NCI-H510A treated with DMSO at 0.1 percent for 48 hours (cell line): ENCODE data around the gene PEX10.
A peak's percentile ranks its signal among the peaks of the same experiment; 100 is the strongest.

Source experiments
- DNase-seq: peaks from one replicate; lab custom pipeline; 2025; lab: John Stamatoyannopoulos, UW

Gene PEX10

DNA sequence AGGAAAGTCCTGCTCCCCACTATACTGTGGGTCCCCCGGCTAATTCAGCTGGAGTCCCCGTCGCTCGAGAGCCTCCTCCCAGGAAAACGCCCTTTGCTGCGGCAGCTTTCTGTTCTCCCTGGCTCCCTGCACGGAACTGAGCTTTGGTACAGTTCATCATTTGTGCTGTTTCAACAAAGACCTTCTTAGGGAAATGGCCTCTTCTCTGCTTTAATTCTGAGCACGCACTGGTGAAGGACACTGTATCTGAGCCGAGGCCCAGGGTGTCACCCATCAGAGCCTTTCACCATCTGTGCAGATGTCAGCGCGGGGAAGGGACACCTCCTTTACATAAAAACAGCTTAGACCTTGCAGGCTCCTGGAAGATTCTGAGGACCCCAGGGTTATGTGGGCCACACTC, 13.5 kb upstream of the PEX10 start:
- DNase-seq = no peak

DNA sequence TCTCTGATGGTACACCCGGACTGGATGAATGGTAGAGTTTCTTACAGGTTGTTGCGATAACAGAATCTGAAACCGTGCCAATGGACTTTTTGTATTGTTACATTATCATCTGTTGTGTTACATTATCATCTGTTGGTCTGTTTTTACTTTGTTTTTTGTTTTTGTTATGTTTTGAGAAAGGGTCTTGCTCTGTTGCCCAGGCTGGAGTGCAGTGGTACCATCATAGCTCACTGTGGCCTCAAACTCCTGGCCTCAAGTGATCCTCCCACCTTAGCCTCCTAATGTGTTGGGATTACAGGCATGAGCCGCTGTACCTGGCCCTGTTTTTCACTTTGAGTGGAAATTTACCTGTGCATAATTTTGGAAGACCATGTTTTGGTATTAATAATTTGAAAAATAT, 10.2 kb upstream of the PEX10 start:
- no peak for DNase-seq

DNA sequence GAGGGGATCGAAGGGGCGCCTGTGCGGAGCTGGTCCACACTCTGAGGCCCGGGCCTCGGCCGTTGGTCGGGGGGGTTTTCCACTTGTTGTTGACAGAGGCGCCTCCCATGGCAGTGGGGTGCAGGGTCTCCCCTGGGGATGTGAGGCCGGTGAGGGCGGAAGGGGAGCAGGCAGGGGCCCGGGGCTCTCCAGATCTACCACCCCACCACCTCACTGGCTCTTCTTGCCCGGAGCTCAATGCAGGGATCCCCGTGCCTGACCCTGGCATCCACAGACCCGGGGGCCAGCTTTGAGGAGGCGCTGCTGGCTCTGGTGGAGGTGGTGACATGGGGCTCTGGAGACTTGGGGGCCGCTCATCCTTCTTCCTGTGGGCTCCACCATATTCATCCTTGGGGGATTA, 7.1 kb upstream of the PEX10 start:
- no peak for DNase-seq

DNA sequence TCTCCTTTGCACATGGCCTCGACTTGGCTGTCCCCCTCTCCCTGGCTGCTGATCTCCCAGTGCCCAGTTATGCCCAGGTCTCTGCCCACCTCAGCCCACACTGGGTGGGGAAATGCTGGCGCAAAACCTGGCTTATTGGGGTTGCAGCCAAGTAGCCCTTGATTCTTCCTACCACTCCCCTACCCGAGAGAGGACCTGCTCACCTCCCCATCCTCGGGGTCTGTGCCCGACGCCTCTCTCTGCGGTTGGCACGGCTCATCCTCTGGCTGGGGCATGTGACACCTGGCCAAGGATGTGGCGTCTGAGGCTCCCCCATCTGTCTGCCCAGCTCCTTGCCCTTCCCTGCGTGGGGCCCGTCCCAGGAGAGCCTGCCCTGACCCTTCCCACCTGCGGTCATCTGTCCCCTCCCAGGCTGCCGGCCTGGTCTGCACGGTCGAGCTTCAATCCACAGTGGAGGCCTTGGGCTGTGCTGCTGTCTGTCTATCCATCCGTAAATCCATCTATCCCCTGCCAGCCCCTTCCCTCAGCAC, 6.5 kb upstream of the PEX10 start:
- DNase-seq = no peak

DNA sequence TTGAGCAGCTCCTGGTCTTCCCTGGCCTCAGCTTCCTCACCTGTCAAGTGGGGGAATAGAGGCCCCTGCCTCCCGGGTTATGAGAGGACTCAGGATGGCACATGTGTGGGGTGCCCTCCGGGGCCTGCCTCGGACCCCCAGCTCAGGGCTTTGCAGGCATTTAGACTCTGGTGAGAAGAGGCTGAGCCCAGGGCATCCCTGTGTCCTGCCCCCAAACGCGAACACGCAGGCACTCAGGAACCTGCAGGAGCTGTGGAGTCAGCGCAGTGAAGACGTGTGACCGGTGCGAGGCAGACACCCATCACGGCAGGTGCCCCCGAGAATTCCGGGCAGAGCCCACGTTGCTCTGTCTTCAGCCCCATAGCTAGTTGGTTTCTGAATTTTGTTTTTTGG, 5.5 kb upstream of the PEX10 start:
- DNase-seq = no peak

DNA sequence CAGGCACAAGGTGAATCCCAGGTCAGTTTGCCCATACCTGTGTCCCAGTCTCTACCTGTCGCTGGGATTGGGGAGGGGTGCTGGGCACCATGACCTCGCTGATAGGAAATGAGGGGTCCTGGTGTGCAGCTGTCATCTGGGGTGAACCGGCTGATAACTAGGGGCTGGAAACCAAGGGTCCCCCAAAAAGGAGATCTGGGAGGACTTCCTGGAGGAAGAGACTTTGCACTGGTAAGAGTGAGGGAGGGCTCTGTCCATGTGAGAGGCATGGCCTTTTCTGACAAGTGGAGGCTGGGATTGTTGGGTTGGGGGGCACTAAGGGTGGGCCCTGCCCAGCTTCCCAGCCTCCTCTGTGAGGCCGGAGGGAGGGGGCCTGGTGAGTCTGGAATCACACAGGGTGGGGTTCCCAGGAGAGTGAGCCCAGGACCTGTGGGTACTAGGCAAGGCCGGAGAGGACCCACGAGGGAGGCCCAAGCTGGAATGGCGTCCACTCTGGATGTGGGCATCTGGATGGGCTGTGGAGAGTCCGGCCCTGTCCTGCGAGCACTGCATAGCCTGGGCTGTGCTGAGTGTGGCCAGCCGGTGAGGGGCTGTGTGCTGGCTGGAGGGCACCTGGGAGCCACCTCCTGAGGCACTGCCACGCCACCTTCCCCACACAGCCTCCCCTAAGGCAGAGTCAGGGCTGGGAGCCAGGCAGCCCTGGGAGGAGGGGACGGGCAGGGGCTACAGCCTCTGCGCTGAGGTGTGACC, 4.9 kb upstream of the PEX10 start:
- no peak for DNase-seq

DNA sequence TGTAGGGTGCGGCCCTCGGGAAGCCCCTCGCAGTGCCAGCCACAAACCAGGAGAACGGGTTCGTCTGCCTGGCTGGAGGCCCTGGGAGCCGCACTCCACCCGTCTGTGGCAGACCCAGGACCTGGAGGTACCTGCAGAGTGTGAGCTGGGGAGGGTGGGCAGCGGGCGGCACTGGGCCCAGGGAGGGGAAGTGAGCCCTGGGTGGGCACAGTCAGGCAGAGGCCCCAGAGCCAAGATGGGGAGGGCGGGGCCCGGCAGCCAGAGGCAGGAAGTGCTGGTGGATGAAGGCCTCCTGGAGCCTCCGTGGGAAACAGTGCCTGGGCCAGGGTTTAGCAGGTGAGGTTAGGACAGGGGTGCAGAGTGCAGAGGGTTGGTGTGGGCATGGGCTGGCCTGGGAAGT, 4.0 kb upstream of the PEX10 start:
- no peak for DNase-seq

DNA sequence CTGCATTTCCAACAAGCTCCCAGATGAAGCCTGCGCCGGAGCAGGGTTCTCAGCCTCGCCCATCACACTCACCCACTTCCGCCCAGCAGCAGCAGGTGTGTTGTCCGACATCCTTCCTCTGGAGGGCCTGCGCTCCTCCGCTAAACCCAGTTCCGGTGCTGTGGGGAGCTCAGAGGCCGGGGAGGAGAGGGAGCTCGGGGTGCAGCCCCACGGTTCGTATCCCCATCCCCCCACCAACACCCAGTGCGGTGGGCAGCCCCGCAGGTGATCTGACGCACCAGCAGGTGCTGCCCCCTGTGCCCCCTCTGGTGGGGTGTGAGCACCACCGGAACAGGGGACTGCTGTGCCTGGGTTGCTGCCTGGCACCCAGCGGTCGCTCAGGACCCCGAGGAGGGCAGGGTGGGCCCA, 3.4 kb upstream of the PEX10 start:
- DNase-seq = peak; percentile 87

DNA sequence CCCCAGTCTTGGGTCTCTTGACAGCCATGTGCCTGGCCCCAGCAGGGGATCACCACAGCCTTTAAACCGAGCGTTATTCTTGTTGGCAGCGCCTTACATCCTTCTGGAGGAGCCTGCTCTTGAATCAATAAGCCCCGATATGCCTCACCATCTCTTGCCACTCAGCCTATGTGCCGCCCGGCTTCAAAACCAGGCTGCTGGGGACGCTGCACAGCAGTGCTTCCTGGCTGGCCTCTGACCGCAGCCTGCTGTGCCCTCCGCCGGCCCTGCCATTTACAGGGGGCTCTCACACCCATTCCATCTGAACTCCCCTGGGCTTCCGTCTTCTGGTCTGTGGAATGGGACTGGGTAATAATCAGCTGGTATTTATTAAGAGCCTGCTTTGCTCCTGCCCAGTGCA, 3.0 kb upstream of the PEX10 start:
- no peak for DNase-seq

DNA sequence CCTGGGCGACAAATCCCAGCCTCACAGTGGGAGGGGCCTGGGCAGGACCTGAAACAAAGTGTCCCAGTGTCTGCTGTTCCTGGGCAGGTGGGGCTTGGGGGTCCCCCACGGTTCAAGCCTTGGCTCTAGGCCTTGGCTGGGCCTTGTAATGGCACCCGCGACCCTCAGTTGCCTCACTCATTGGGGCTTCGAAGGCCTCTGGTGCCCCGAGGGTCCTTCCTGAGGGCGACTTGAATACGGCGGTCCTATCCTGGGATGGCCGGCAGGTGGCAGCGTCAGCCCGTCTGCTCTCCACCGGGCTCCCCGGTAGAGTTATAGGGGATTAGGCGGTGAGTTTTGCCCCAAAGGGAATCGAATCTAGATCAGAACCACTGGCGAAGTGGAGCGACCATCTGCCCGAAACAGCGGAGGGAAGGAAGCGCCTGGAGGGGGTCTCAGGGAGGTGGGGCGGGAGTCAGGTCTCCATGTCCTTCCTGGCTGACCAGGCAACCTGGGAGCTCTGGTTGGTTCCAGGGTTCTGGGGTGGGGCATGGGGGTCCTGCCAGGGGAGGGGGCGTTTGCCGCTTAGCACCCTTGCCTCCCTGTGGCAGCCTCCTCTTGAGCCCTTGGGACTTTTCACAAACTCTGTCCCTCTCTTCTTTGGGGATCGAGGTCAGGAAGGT, 2.1 kb upstream of the PEX10 start:
- peak; percentile 81 for DNase-seq

DNA sequence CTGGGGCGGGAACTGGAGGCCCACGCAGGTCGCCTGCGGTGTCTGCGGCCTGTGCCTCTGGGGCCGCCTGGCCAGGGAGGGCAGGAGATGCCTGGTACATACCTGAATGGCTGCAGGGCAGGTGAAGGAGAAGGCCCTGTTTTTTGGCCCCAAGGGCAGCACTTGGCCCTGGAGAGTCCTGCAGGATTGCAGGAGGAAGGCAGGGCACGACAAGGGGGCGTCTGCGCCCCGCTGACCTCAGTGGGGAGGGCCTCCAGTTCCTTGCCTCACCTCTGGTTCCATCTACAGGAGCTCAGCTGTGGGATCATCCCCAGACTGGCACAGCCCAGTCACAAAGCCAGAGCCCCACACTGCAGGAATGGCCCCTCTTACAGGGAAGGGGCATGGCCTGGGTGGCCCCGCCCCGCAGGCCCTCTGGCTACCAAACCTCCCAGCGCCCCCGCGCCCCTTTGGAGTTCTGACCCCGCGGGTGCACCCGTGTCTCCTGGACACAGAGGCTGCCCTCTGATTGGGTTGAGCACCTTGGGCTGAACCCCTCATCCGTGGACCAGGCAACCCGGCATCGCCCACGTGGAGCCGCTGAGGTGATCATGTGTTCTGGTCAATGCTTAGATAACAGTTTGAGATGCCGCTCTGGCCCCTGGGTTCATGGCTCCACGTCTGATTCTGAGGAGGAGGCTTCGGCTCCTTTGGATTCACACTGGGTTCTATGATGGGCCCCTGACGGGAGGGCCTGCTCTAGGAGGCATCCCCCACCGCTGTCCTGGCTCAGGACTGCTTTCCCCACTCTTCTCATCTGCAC, 1.3 kb upstream of the PEX10 start:
- DNase-seq = no peak

DNA sequence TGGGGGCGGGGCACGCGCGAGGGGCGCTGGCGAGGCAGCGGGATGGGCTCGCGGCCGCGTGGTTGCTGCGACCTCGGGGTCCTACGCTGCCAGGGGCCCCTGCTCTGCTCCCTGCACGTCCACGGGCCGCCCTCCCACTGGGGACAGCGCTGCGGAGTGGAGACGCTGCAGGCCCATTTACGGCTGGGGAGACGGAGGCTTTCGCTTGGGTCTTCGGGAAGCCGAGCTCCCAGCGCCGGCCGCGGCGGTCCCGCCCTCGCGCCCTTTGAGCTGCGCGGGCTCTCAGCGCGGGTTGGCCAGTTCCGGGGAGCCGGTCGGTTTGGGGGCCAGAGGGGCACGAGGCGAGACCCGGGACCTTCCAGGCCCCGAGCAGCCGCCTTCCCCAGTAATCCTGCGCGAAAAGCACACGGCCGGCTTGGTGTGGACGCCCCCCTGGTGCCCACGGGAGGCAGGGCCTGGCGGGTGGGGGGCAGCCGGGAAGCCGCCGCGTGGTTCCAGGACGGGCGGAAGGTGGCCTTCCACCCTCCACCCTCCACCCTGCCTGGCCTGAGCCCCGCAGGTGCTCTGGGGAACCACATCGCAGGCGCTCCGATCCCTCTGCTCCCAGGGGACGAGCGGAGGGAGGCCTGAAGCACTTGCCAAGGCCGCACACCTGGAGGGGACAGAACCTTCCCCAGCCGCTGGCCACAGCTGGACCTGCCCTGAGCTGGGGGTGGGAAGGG, 570 bp upstream of the PEX10 start:
- no peak for DNase-seq

DNA sequence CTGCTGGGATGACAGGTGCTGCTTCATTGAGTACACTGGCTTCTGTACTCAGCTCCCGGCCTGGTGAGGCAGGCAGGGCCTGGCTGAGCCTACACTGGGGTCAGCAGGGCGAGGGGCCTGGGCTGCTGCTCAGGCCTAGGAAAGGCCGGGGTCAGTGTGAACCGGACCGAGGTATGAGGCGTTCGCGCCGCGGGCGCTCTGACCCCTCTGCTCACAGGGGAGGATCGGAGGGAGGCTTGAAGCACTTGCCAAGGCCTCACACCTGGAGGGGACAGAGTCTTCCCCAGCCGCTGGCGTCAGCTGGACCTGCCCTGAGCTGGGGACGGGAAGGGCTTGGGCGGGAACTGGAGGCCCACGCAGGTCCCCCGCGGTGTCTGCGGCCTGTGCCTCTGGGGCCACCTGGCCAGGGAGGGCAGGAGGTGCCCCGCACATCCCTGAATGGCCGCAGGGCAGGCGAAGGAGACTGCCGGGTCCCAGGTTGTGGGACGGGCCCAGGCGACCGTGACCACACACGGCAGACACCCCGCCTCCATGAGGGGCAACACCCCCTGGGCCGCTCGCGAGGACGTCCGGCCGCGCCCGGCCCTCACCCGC, 466 bp downstream of the PEX10 start:
- DNase-seq = no peak

DNA sequence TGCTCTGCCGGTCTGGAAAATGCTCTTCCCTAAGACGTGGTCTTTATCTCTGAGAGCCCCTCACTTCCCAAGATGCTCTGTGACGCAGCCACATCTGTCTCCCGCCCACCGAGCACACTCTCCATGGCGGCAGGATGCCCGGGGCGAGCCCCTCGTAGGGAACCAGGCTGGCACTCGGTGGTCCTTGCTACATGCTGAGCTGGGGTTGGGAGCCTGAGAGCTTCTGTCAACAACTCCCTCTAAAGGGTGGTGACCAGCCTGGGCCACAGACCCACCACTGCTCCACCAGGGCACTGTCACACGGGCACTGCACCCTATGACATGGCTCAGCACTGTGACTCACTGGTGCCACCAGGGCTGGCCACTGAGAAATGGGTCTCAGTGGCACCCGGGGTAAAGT, 2.6 kb downstream of the PEX10 start:
- no peak for DNase-seq

DNA sequence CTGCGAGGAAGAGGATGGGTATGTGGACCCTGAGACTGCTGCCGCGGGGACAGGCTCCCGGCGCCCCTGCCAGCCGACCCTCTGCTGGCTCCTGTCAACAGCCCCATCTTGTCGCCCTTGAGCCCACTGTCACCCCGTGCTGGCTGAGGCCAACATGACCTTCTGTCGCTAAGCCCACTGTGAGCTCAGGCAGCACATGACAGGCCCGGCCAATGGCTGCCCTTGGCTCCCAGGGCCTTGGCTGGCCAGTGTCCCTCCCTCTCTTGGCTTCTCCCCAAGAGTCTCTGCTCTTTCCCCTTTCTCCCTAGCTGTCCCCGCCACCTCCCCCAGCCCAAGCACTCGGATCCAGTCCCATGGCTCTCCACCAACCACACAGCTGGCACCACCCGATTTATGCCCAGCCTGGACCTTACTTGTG, 3.5 kb downstream of the PEX10 start:
- DNase-seq = no peak

DNA sequence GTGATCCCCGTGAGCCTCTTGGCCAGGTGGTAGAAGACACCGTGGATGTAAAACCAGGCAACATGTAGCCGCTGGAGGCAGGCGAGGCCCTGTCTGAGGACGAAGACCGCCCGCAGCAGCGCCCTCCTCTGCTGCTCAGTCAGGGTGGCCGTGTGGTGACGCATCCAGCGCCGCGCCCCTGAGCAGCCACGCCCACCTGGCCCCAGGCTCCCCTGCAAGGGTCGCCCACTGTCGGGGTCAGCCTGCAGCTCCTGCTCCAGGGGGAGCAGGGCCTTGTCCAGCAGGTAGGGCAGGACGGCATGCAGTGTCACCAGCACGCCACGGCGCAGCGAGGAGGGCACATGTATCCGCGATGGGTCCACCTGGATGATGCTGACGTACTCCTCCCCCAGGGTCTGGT, 3.9 kb downstream of the PEX10 start:
- DNase-seq = no peak

DNA sequence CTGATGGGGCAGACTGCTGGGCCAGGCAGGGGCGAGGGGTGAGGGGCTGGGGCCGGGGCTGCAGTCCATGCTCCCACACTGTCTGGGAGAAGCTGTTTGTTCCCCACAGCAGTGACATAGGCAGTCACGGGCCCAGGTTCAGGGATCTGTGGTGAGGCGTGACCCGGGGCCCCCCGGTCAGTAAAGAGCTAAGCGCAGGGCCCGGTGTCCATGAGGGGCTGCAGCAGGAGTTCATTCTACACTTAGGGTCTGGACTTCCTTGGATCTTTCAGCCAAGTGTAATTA, 4.4 kb downstream of the PEX10 start:
- no peak for DNase-seq

DNA sequence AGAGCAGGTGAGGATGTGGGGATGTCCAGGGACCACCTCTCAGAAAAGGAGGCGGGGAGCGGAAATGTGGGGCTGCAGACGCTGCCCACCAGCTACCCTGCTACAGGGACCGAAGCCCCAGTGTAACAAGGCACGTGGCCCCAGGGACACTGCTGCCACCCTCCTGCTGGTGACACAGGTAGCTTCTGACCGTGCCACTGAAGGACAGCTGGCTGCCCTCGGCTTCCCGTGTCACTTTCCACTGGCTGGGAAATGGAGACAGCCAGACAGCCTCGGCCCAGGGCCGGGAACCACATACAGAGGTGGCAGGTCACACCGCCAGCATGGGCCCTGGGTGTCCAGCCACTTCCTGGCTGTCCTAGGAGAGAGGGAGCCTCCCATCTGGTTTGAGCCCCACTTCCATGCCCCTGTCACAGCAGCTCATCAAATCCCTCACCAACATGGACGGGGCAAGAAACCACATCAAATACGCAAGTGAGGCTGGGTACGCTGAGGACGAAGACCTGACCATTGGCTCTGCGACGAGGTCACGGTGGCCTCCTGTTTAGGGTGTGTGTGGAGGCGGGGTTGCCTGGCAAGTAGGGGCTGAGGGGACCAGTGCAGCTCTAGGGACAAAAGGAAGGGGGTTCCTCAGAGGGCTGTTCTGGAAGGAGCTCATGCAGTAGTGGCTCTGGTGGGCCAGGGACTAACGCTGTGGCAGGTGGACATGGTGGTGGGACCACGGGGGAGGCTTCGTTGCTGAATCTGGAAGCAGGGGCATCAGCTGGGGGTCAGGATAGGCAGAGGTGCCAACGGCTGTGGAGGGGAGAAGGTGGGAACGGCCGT, 5.0 kb downstream of the PEX10 start:
- no peak for DNase-seq

DNA sequence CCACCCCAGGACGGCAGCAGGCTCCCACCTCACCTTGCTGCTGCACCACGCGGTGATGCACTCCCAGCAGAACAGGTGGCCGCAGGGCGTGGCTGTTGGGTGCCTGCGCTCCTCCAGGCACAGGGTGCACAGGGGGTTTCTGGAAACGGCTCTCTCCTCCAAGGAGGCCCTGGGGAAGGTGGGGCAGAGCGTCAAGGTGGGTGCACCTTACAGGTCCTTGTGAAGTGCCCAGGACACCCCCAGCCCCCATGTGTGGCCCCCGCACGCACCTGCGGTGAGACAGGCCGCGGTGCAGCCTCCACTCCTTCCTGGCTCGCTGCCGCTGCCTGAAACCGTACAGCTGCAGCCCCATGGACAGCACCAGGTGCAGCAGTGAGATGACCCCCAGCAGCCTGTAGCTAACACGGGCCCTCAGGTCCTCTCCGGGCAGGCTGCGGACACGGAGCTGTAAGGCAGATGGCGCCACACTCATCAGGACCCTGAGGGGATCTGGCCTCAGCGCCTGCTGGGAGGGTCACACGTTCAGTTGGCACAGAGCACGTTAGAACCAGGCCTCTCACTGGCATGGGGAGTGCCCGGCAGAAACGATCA, 5.8 kb downstream of the PEX10 start:
- no peak for DNase-seq

DNA sequence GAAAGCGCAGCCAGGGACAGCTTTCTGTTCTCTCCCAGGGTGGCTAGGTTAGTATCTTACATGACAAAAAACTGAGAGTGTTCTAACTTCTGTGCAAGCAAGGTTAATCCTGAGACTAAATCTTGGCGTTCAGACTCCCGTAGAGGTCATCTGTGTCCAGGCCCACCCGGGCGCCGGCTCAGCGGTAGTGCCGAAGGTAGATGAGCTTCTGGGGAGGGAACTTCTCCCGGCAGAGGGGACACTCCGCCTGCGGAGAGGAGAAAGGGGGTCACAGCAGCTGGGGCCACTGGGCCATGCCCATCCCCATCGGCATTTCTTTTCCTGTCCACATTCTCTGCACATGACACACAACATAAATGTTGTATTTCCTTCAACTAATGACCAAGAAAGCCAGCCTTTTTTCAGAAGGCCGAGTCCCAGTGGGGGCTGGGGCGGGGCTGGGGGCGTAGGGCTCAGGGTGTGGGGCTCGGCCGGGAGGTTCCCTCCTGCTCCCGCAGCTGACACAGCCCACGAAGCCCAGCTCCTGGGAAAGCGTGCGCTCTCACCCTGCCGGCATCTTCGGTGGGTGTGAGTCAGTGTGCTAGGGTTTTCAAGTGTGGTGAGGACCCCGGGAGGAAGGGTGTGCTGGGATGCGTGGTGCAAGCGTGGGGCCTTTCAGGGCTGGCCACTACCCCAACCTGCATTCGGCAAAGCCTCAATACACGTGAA, 6.6 kb downstream of the PEX10 start:
- no peak for DNase-seq
